ENCODE data around the gene GTF3C1. TPM values are rescaled to one million over a fixed set of nuclear protein-coding genes. Genes with fewer than 3 reads are reported as not detected.

GTF3C1 gene
- total RNA-seq, 4 donors from 2014 or later, result 118 to 257 (median 156) TPM

- intact Hi-C loops (cut with DNase I; ENCODE audit: low total_unique reads), result no loop called here
- TF ChIP-seq CTCF (IDR thresholded peaks at IDR 0.05) (no peak), POLR2A (IDR thresholded peaks at IDR 0.05) (no peak)
- no peak for DNase-seq (ENCODE audit: low spot score in 2 of 2)
- no peak overlapping the region for H3K4me3 ChIP-seq (ENCODE audit: low read depth, poor library complexity, severe bottlenecking)
- 79% methylated on average over 29 of the region's 32 CpGs for WGBS, 2 donors
Observed at GRCh38 chr16:27463741-27464591, 85.7 kb downstream of the GTF3C1 start.

GRCh38 chr16:27462846-27463682, 86.6 kb downstream of the GTF3C1 start:
- TF ChIP-seq POLR2A (IDR thresholded peaks at IDR 0.05) (no peak), CTCF (IDR thresholded peaks at IDR 0.05) (no peak)
- H3K4me3 ChIP-seq (ENCODE audit: low read depth, poor library complexity, severe bottlenecking), result no peak overlapping the region
- intact Hi-C loops (cut with DNase I; ENCODE audit: low total_unique reads), result no loop called here
- no peak for DNase-seq (ENCODE audit: low spot score in 2 of 2)
- 78 to 79% methylated on average over 18 to 23 of the region's 24 CpGs for WGBS, 2 donors

GRCh38 chr16:27462200-27462845, 87.4 kb downstream of the GTF3C1 start:
- TF ChIP-seq CTCF (IDR thresholded peaks at IDR 0.05), result no peak
- no peak for TF ChIP-seq POLR2A (IDR thresholded peaks at IDR 0.05)
- no peak for DNase-seq (ENCODE audit: low spot score in 2 of 2)
- WGBS, 2 donors, result 72 to 86% methylated on average over 9 to 16 of the region's 18 CpGs
- intact Hi-C loops (cut with DNase I; ENCODE audit: low total_unique reads), result no loop called here
- H3K4me3 ChIP-seq (ENCODE audit: low read depth, poor library complexity, severe bottlenecking), result no peak overlapping the region

GRCh38 chr16:27461483-27462171, 88.1 kb downstream of the GTF3C1 start:
- intact Hi-C loops (cut with DNase I; ENCODE audit: low total_unique reads), result no loop called here
- WGBS, 2 donors, result 53 to 60% methylated on average over 8 to 16 of the region's 16 CpGs
- no peak for TF ChIP-seq CTCF (IDR thresholded peaks at IDR 0.05)
- TF ChIP-seq POLR2A (IDR thresholded peaks at IDR 0.05), result no peak

More at GRCh38 chr16:27461483-27462171, 88.1 kb downstream of the GTF3C1 start:
- DNase-seq (ENCODE audit: low spot score in 2 of 2), result no peak
- H3K4me3 ChIP-seq (ENCODE audit: low read depth, poor library complexity, severe bottlenecking), result no peak overlapping the region
